Keratinocyte (primary cell): ENCODE results near the gene ATP6V1A. TPM values are rescaled to one million over a fixed set of nuclear protein-coding genes. Genes with fewer than 3 reads are reported as not detected.

Experiments
- DNase-seq: peaks from one replicate; pipeline ENCODE4 v3.0.0-alpha.2; 2011; ENCODE audit warnings: low read depth, missing footprints, low spot score
- FAIRE-seq: peaks from 2 replicates; lab custom pipeline; 2011; peaks lifted over from hg19 to GRCh38; lab: Jason Lieb, UNC
- H2AFZ ChIP-seq: 2 replicates; pipeline ENCODE4 v1.6.0; 2012; ENCODE audit warnings: low read length, control low read depth, inconsistent platforms; ENCODE audit not compliant: control insufficient read depth
- H3K27ac ChIP-seq: 2 replicates; pipeline ENCODE4 v1.5.1; 2011; ENCODE audit warnings: low read length; ENCODE audit not compliant: control insufficient read depth, insufficient read depth
- H3K27me3 ChIP-seq: 3 replicates; pipeline ENCODE4 v1.6.0; 2011; ENCODE audit warnings: low read length; ENCODE audit not compliant: control insufficient read depth, insufficient read depth; ENCODE audit errors: extremely low read depth
- H3K36me3 ChIP-seq, 2 experiments: 2 replicates in 1 of 2; 3 replicates in 1 of 2; pipeline ENCODE4 v1.5.1; 2011; ENCODE audit warnings: low read length in 2 of 2, mild to moderate bottlenecking in 1 of 2; ENCODE audit not compliant: control insufficient read depth in 2 of 2, insufficient read depth in 2 of 2; ENCODE audit errors: extremely low read depth in 1 of 2
- H3K4me1 ChIP-seq: 3 replicates; pipeline ENCODE4 v1.5.1; 2011; ENCODE audit warnings: low read length; ENCODE audit not compliant: control insufficient read depth, insufficient read depth; ENCODE audit errors: extremely low read depth
- H3K4me2 ChIP-seq: 3 replicates; pipeline ENCODE4 v1.6.0; 2011; ENCODE audit warnings: low read depth, low read length; ENCODE audit not compliant: control insufficient read depth, insufficient read depth; ENCODE audit errors: extremely low read depth
- H3K4me3 ChIP-seq, 3 experiments: fragments of 200-600 bp in 1 of 3; sonication (generic) in 1 of 3; 2 replicates in 2 of 3; 3 replicates in 1 of 3; pipeline ENCODE4 v1.5.1; 2011 to 2016; ENCODE audit warnings: low read length in 3 of 3, mild to moderate bottlenecking in 3 of 3, control low read depth in 2 of 3, inconsistent platforms in 1 of 3, low read depth in 1 of 3, mixed read lengths in 1 of 3, mixed run types in 1 of 3, moderate library complexity in 1 of 3; ENCODE audit not compliant: control insufficient read depth in 2 of 3, insufficient read depth in 2 of 3; ENCODE audit errors: extremely low read depth in 1 of 3
- H3K79me2 ChIP-seq: 2 replicates; pipeline ENCODE4 v1.6.0; 2012; ENCODE audit warnings: low read length; ENCODE audit not compliant: control insufficient read depth, insufficient read depth
- H3K9ac ChIP-seq: 3 replicates; pipeline ENCODE4 v1.6.0; 2011; ENCODE audit warnings: low read length; ENCODE audit not compliant: control insufficient read depth, insufficient read depth; ENCODE audit errors: extremely low read depth
- H3K9me1 ChIP-seq: 3 replicates; pipeline ENCODE4 v1.6.0; 2011; ENCODE audit warnings: low read length; ENCODE audit not compliant: control insufficient read depth, insufficient read depth; ENCODE audit errors: extremely low read depth
- H3K9me3 ChIP-seq: 2 replicates; pipeline ENCODE4 v1.5.1; 2012; ENCODE audit warnings: low read depth, low read length; ENCODE audit not compliant: control insufficient read depth
- H4K20me1 ChIP-seq: 3 replicates; pipeline ENCODE4 v1.6.0; 2011; ENCODE audit warnings: low read length; ENCODE audit not compliant: control insufficient read depth, insufficient read depth; ENCODE audit errors: extremely low read depth
- EZH2 ChIP-seq: IDR thresholded peaks from one replicate; pipeline ENCODE4 v1.6.1; 2012; ENCODE audit warnings: inconsistent platforms, mild to moderate bottlenecking, low read length, moderate library complexity
- dilution Hi-C: fragments of 300-500 bp; cut with MboI; formaldehyde crosslinking; loops from one replicate; pipeline ENCODE4 v1.7.0; 2020; ENCODE audit warnings: low sequenced_read_pairs; ENCODE audit not compliant: extremely low pct_ligation_motif_present
- polyA plus RNA-seq, 5 experiments: library from polyadenylated mRNA; depleted of rRNA in 3 of 5; stranded (reverse) in 3 of 5; stranded (forward) in 1 of 5; unstranded in 1 of 5; fragments of >200 nt; gene quantifications; 1 replicate in 1 of 5; 2 replicates in 3 of 5; 3 replicates in 1 of 5; pipeline versions ENCODE4 v1.2.1 to v1.2.3, GENCODE V29; 2011 to 2012; ENCODE audit warnings: missing spikeins in 2 of 5, low read depth in 1 of 5, low replicate concordance in 1 of 5
- TF ChIP-seq, protein P1 (sequence below), 3 experiments: IDR thresholded peaks in 1 of 3; conservative IDR thresholded peaks in 1 of 3; optimal IDR thresholded peaks in 1 of 3; 2 replicates in 2 of 3; 3 replicates in 1 of 3; pipeline versions ENCODE3 to v1.5.1; 2011; ENCODE audit warnings: low read length in 3 of 3, mild to moderate bottlenecking in 3 of 3, moderate library complexity in 2 of 3, control low read depth in 1 of 3, inconsistent platforms in 1 of 3; ENCODE audit not compliant: insufficient read depth in 2 of 3; ENCODE audit errors: extremely low read depth in 1 of 3

The ATP6V1A gene
- polyA plus RNA-seq, 1 donor (not counting 4 experiments of a cell fraction or from before 2014, with no cell fraction given) = 35.8 TPM

DNA sequence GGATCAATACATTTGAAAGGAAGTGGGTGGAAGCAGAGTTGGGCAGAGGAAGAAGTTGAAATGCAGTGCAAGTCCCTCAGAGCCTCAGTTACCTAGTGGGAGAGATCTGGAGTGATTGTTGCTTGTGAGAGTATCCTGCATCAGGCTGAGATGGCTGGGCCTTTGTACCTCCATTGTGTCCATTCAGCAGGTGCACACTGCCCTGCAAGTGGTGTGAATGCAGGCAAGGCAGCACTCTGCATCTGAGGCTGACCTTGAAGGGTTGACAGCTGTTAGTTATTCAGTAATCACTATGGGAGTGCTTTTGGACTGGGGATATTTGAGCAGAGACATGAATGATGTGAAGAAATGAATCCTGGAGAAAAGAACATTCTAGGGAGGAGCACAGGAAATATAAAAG is 25.2 kb downstream of the ATP6V1A start:
- H3K9me1 ChIP-seq = no peaks in the 10 kb centered on the region
- FAIRE-seq = no peak

GRCh38 chr3:113773381-113773780 is 26.5 kb downstream of the ATP6V1A start:
- Histone ChIP-seq H4K20me1 (no peaks in the 10 kb centered on the region), H3K4me1 (peaks cover 9% of the 10 kb centered on the region), H2AFZ (no peak overlapping the region), H3K27ac (no peak overlapping the region), H3K9ac (no peak overlapping the region), H3K9me1 (peaks cover 3% of the 10 kb centered on the region), H3K27me3 (no peaks in the 10 kb centered on the region), H3K9me3 (no peaks in the 10 kb centered on the region), H3K79me2 (peaks cover 2% of the 10 kb centered on the region), H3K4me2 (no peak overlapping the region), H3K36me3 (no peaks in the 10 kb centered on the region), H3K4me3 (no peak overlapping the region)
- dilution Hi-C loops = no loop called here
- TF ChIP-seq, protein P1, sequence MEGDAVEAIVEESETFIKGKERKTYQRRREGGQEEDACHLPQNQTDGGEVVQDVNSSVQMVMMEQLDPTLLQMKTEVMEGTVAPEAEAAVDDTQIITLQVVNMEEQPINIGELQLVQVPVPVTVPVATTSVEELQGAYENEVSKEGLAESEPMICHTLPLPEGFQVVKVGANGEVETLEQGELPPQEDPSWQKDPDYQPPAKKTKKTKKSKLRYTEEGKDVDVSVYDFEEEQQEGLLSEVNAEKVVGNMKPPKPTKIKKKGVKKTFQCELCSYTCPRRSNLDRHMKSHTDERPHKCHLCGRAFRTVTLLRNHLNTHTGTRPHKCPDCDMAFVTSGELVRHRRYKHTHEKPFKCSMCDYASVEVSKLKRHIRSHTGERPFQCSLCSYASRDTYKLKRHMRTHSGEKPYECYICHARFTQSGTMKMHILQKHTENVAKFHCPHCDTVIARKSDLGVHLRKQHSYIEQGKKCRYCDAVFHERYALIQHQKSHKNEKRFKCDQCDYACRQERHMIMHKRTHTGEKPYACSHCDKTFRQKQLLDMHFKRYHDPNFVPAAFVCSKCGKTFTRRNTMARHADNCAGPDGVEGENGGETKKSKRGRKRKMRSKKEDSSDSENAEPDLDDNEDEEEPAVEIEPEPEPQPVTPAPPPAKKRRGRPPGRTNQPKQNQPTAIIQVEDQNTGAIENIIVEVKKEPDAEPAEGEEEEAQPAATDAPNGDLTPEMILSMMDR (optimal IDR thresholded peaks at IDR 0.05 in 1 of 3, IDR thresholded peaks at IDR 0.05 in 1 of 3, conservative IDR thresholded peaks at IDR 0.05 in 1 of 3; ENCODE audit: extremely low read depth in 1 of 3, insufficient read depth in 2 of 3, low read length in 3 of 3) = no peak
- no peak for TF ChIP-seq EZH2
- FAIRE-seq = no peak
- no peak for DNase-seq

More for the DNA sequence above, 25.2 kb downstream of the ATP6V1A start:
- H3K9ac ChIP-seq = no peak overlapping the region
- H2AFZ ChIP-seq = no peak overlapping the region
- H3K27ac ChIP-seq = no peak overlapping the region
- H3K4me1 ChIP-seq = peaks cover 5% of the 10 kb centered on the region
- TF ChIP-seq, protein P1 (optimal IDR thresholded peaks at IDR 0.05 in 1 of 3, IDR thresholded peaks at IDR 0.05 in 1 of 3, conservative IDR thresholded peaks at IDR 0.05 in 1 of 3; ENCODE audit: extremely low read depth in 1 of 3, insufficient read depth in 2 of 3, low read length in 3 of 3) = no peak
- TF ChIP-seq EZH2 = no peak
- dilution Hi-C loops = no loop called here
- H3K36me3 ChIP-seq = no peaks in the 10 kb centered on the region
- H3K79me2 ChIP-seq = peaks cover 2% of the 10 kb centered on the region
- no peaks in the 10 kb centered on the region for H4K20me1 ChIP-seq
- no peak overlapping the region for H3K4me3 ChIP-seq
- no peak overlapping the region for H3K4me2 ChIP-seq
- no peaks in the 10 kb centered on the region for H3K27me3 ChIP-seq
- H3K9me3 ChIP-seq = no peaks in the 10 kb centered on the region
- DNase-seq = no peak
